Measurements from ENCODE around the gene NRXN2.
A peak's percentile ranks its signal among the peaks of the same experiment; 100 is the strongest.

Gene NRXN2

GRCh38 chr11:64647019-64647779 lies 75.8 kb downstream of the NRXN2 start:
- TF ChIP-seq CTCF (conservative IDR thresholded peaks at IDR 0.05; ENCODE audit: control insufficient read depth, insufficient read depth, low read depth, low read length), result no peak
- H3K4me3 ChIP-seq (ENCODE audit: control insufficient read depth, low read depth, low read length), result no peak overlapping the region
- DNase-seq (ENCODE audit: low read depth), result no peak

DNA sequence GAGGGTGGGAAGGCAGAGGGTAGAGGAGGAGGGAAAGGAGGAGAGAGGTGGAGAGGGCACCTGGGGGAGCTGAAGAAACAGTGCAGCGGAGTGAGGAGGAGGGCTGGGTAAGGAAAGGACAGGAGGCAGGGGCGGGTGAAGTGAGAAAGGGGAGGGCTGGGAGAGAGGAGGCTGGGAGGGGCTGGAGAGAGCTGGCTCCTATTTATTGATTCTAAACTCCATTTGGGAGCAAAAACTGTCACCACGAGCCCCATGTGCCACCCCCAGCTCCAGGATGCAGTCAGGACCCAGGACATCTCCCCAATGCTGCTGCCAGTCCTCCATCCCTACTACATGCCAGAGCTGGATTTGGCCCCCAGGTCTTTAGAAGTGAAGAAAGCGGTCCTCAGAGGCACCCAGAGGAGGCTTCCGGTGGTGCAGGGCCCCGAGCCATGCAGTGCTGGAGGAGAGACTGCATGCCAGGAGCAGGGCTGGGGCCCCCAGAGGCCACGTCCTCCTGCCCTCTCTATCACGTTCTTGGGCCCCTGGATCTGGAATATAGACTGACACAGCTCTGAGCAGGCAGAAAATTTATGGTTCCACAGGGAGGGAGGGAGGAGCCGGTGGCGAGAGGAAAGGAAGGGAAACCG lies 78.2 kb downstream of the NRXN2 start:
- peak; percentile 2 for TF ChIP-seq CTCF (conservative IDR thresholded peaks at IDR 0.05; ENCODE audit: control insufficient read depth, insufficient read depth, low read depth, low read length)
- DNase-seq (ENCODE audit: low read depth), result no peak
- no peak overlapping the region for H3K4me3 ChIP-seq (ENCODE audit: control insufficient read depth, low read depth, low read length)

DNA sequence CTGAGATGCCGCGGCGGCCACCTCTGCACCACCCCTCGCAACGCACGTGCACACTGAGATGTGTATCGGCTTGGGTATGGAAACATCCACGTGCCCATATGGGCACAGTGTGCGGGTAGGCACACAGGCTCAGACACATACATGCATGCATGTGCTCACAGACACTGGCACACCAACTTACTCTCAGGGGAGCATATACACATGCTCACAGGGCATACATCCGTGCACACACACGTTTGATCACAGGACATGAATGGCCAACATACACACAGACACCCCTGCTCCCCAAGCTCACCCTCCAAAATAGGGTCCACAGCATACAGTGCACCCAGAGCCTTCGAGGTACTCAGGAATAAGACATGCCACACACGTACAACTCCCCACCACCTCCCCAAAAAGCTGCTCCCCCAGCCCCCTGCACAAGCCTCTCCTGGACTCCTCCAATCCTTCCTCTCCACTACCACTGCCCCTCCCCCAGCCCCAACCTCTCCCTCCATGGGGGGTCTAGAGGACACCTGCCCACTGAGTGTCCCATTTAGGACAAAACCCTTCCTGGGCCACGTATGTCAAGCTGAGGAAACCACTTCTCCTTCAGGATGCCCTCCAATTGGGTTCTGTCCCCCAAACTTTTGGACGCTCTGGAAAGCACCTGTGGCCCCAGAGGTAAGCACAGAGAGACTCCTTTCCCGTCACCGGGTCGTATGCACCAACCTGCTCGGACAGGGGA lies 78.9 kb downstream of the NRXN2 start:
- DNase-seq (ENCODE audit: low read depth), result no peak
- TF ChIP-seq CTCF (conservative IDR thresholded peaks at IDR 0.05; ENCODE audit: control insufficient read depth, insufficient read depth, low read depth, low read length), result no peak
- H3K4me3 ChIP-seq (ENCODE audit: control insufficient read depth, low read depth, low read length), result no peak overlapping the region

- no peak for TF ChIP-seq CTCF (conservative IDR thresholded peaks at IDR 0.05; ENCODE audit: control insufficient read depth, insufficient read depth, low read depth, low read length)
- no peak for DNase-seq (ENCODE audit: low read depth)
- H3K4me3 ChIP-seq (ENCODE audit: control insufficient read depth, low read depth, low read length), result no peak overlapping the region
These were observed 79.6 kb downstream of the NRXN2 start for GRCh38 chr11:64643256-64643881.

- TF ChIP-seq CTCF (conservative IDR thresholded peaks at IDR 0.05; ENCODE audit: control insufficient read depth, insufficient read depth, low read depth, low read length), result no peak
- no peak for DNase-seq (ENCODE audit: low read depth)
- no peak overlapping the region for H3K4me3 ChIP-seq (ENCODE audit: control insufficient read depth, low read depth, low read length)
These were observed 80.1 kb downstream of the NRXN2 start for GRCh38 chr11:64642871-64643255.

- TF ChIP-seq CTCF (conservative IDR thresholded peaks at IDR 0.05; ENCODE audit: control insufficient read depth, insufficient read depth, low read depth, low read length), result no peak
- H3K4me3 ChIP-seq (ENCODE audit: control insufficient read depth, low read depth, low read length), result no peak overlapping the region
- DNase-seq (ENCODE audit: low read depth), result no peak
These were observed 80.6 kb downstream of the NRXN2 start for GRCh38 chr11:64642418-64642735.

Measured in fibroblast of mammary gland (primary cell).